Measurements from ENCODE around the gene PACSIN3. TPM values are rescaled to one million over a fixed set of nuclear protein-coding genes. Genes with fewer than 3 reads are reported as not detected.

Gene PACSIN3
- total RNA-seq, 4 donors from 2014 or later, result 43.6 to 71.6 (median 54.2) TPM

DNA sequence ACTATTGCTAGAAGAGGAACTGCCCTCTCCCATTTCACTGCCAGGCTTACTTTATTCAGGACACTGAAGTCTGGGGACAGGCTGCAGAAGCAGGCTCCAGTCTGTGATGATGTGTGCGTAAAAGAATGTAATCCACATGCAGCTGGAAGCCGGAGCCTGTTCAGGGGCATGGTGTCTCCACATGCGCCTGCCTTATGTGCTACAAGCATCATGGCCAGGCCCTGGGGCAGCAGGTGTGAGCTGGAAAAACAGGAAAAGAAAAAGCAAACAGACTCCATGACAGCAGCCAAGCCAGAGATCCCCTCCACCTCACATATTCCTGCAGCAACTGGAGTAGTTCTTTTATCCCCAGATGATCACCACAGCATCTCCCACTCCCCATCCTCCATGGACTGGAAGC, 42.9 kb downstream of the PACSIN3 start:
- DNase-seq, result no peak
- Histone ChIP-seq H3K4me1 (no peaks in the 10 kb centered on the region), H3K4me3 (replicated peaks in 1 of 3) (no peak overlapping the region), H3K27me3 (no peaks in the 10 kb centered on the region), H3K27ac (no peak overlapping the region), H3K36me3 (no peaks in the 10 kb centered on the region), H3K9me3 (no peaks in the 10 kb centered on the region)
- 84 to 94% methylated on average over 3 of the region's 3 CpGs for WGBS, 2 donors
- TF ChIP-seq CTCF (IDR thresholded peaks at IDR 0.05) (no peak), POLR2A (IDR thresholded peaks at IDR 0.05) (no peak)
- intact Hi-C loops (cut with DNase I), result no loop called here

- 85 to 86% methylated on average over 4 of the region's 4 CpGs for WGBS, 2 donors
Measured at GRCh38 chr11:47139878-47140277, 46.4 kb downstream of the PACSIN3 start.

DNA sequence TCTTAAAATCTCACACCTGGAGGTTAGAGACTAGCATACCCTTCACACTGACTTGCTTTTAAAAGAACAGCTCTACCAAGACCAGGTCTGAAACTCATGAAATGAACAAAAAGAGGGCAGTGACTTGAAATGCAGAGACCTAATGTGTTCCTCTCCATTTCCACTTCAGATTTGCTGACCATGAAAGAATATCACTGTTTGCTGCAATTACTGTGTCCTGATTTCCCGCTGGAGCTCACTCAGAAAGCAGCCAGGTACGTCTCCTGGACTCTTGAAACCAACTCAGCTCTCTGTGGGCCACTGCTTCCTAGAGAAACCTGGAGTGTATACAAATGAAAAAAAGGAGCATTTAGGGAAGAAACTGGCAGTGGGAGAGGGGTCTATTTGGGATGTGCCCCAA, 48.8 kb downstream of the PACSIN3 start:
- Histone ChIP-seq H3K4me1 (peaks cover 7 to 17% of the 10 kb centered on the region in 2 donors), H3K4me3 (replicated peaks in 1 of 3) (no peak overlapping the region), H3K27ac (peak overlapping the region in 1 of 3 donors; percentile 33), H3K27me3 (no peaks in the 10 kb centered on the region), H3K9me3 (no peaks in the 10 kb centered on the region), H3K36me3 (no peaks in the 10 kb centered on the region)
- no peak for TF ChIP-seq CTCF (IDR thresholded peaks at IDR 0.05)
- no peak for TF ChIP-seq POLR2A (IDR thresholded peaks at IDR 0.05)
- intact Hi-C loops (cut with DNase I), result no loop called here
- 35 to 37% methylated on average over 2 of the region's 2 CpGs for WGBS, 2 donors
- DNase-seq, result peak; percentile 49 to 64

More at GRCh38 chr11:47139878-47140277, 46.4 kb downstream of the PACSIN3 start:
- no peak overlapping the region for H3K27ac ChIP-seq
- intact Hi-C loops (cut with DNase I), result no loop called here
- no peaks in the 10 kb centered on the region for H3K36me3 ChIP-seq
- H3K4me1 ChIP-seq, result peaks cover 7 to 17% of the 10 kb centered on the region in 2 donors
- H3K27me3 ChIP-seq, result no peaks in the 10 kb centered on the region
- no peaks in the 10 kb centered on the region for H3K9me3 ChIP-seq
- H3K4me3 ChIP-seq (replicated peaks in 1 of 3), result no peak overlapping the region
- no peak for DNase-seq
- TF ChIP-seq CTCF (IDR thresholded peaks at IDR 0.05), result no peak
- no peak for TF ChIP-seq POLR2A (IDR thresholded peaks at IDR 0.05)

- H3K4me1 ChIP-seq, result peaks cover 7 to 17% of the 10 kb centered on the region in 2 donors
- WGBS, 2 donors, result 82 to 87% methylated on average over 3 of the region's 3 CpGs
- no peaks in the 10 kb centered on the region for H3K9me3 ChIP-seq
- H3K36me3 ChIP-seq, result no peaks in the 10 kb centered on the region
- no peak for DNase-seq
- H3K27me3 ChIP-seq, result no peaks in the 10 kb centered on the region
- H3K27ac ChIP-seq, result peak overlapping the region in 1 of 3 donors; percentile 33
- H3K4me3 ChIP-seq (replicated peaks in 1 of 3), result no peak overlapping the region
- no peak for TF ChIP-seq POLR2A (IDR thresholded peaks at IDR 0.05)
- no peak for TF ChIP-seq CTCF (IDR thresholded peaks at IDR 0.05)
- intact Hi-C loops (cut with DNase I), result no loop called here
Measured at GRCh38 chr11:47136921-47137320, 49.3 kb downstream of the PACSIN3 start.

DNA sequence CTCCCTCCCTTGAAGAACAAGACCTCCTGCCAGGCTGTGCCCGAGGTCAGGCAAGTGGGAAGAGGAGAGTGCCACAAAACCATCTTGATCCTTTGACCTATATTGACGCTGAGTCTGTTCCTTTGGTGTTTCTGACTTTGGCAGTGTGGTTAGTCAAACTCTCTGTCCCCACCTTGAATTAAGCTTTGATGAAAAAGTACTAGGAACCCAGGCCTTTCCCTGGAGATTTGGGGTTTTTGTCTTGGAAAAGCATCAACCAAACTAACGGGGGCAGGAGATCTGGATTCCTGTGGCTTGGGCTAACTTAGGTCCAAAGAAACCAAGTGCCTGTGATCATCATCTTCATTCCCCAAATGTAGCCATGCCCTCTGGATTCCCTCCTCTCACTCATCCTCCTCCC, 49.9 kb downstream of the PACSIN3 start:
- WGBS, 2 donors, result 81 to 84% methylated on average over 3 of the region's 3 CpGs
- no peak for DNase-seq
- Histone ChIP-seq H3K4me1 (peaks cover 7 to 17% of the 10 kb centered on the region in 2 donors), H3K4me3 (replicated peaks in 1 of 3) (no peak overlapping the region), H3K36me3 (no peaks in the 10 kb centered on the region), H3K27ac (no peak overlapping the region), H3K27me3 (no peaks in the 10 kb centered on the region), H3K9me3 (no peaks in the 10 kb centered on the region)
- intact Hi-C loops (cut with DNase I), result no loop called here
- TF ChIP-seq CTCF (IDR thresholded peaks at IDR 0.05) (no peak), POLR2A (IDR thresholded peaks at IDR 0.05) (no peak)

All from thyroid gland (tissue), 4 donors.